WTC11 (cell line): ENCODE data around the gene RGS17. TPM values are rescaled to one million over a fixed set of nuclear protein-coding genes. Genes with fewer than 3 reads are reported as not detected.
A peak's percentile ranks its signal among the peaks of the same experiment; 100 is the strongest.

ENCODE experiments used
- ATAC-seq: fragments of 200-7000 bp; cut with Tn5 transposase; 2 replicates; pipeline ENCODE4 v1.10.0; 2021; ENCODE audit warnings: mild to moderate bottlenecking, moderate library complexity
- CTCF ChIA-PET: fragments of 300-600 bp; sonication (Branson Sonifier 250); formaldehyde crosslinking; loops from one replicate; lab custom pipeline; 2021; ENCODE audit warnings: antibody characterized with exemption; lab: Charles Lee
- POLR2A ChIA-PET: fragments of 350-600 bp; sonication (Branson Sonifier 250); formaldehyde crosslinking; loops from one replicate; lab custom pipeline; 2021; ENCODE audit warnings: antibody characterized with exemption; lab: Charles Lee
- DNase-seq: peaks from one replicate; pipeline ENCODE4 v3.0.0; 2021; ENCODE audit warnings: low spot score
- H3K27ac Mint-ChIP-seq: 2 replicates; pipeline ENCODE4 v1.8.0; 2021; ENCODE audit warnings: mixed read lengths
- H3K27me3 Mint-ChIP-seq: 2 replicates; pipeline ENCODE4 v1.8.0; 2021; ENCODE audit warnings: low read depth, mild to moderate bottlenecking, moderate library complexity, mixed read lengths
- H3K36me3 Mint-ChIP-seq: 2 replicates; pipeline ENCODE4 v1.8.0; 2021; ENCODE audit warnings: mixed read lengths
- H3K4me1 Mint-ChIP-seq: 2 replicates; pipeline ENCODE4 v1.8.0; 2022; ENCODE audit warnings: mixed read lengths
- H3K4me3 Mint-ChIP-seq: 2 replicates; pipeline ENCODE4 v1.8.0; 2021; ENCODE audit warnings: mild to moderate bottlenecking, moderate library complexity, mixed read lengths
- H3K9me3 Mint-ChIP-seq: 2 replicates; pipeline ENCODE4 v1.8.0; 2021; ENCODE audit warnings: mixed read lengths
- ATF2 ChIP-seq: sonication (generic); formaldehyde crosslinking; IDR thresholded peaks from 2 replicates; pipeline ENCODE4 v1.8.1; 2022; ENCODE audit warnings: low read depth, missing genetic modification reagents, borderline replicate concordance
- CDX4 ChIP-seq: fragments of 250-450 bp; sonication (Bioruptor Pico); IDR thresholded peaks from 2 replicates; pipeline ENCODE4 v1.9.0; 2021; ENCODE audit warnings: moderate library complexity, mild to moderate bottlenecking, inconsistent platforms, borderline replicate concordance
- EMX1 ChIP-seq: fragments of 250-450 bp; sonication (Bioruptor Pico); IDR thresholded peaks from 2 replicates; pipeline ENCODE4 v1.8.0; 2021; ENCODE audit warnings: mild to moderate bottlenecking
- HMGA2 ChIP-seq: fragments of 250-450 bp; sonication (Bioruptor Pico); IDR thresholded peaks from 2 replicates; pipeline ENCODE4 v1.4.0; 2021; ENCODE audit warnings: mild to moderate bottlenecking, moderate library complexity
- IRF2 ChIP-seq: sonication (generic); formaldehyde crosslinking; IDR thresholded peaks from 2 replicates; pipeline ENCODE4 v1.8.0; 2022; ENCODE audit warnings: low read depth, missing genetic modification reagents, borderline replicate concordance
- MLX ChIP-seq: sonication (generic); formaldehyde crosslinking; IDR thresholded peaks from 2 replicates; pipeline ENCODE4 v1.8.1; 2023; ENCODE audit warnings: mild to moderate bottlenecking, missing genetic modification reagents, moderate library complexity
- NFE2L1 ChIP-seq: sonication (generic); formaldehyde crosslinking; IDR thresholded peaks from 2 replicates; pipeline ENCODE4 v1.8.1; 2023; ENCODE audit warnings: missing genetic modification reagents
- NFYB ChIP-seq: sonication (generic); formaldehyde crosslinking; conservative IDR thresholded peaks from 2 replicates; pipeline ENCODE4 v1.8.0; 2022; ENCODE audit warnings: low read depth, missing genetic modification reagents
- OVOL2 ChIP-seq: fragments of 250-450 bp; sonication (Bioruptor Pico); IDR thresholded peaks from 2 replicates; pipeline ENCODE4 v1.9.0; 2021; ENCODE audit warnings: mild to moderate bottlenecking, borderline replicate concordance
- SMAD3 ChIP-seq: sonication (generic); formaldehyde crosslinking; IDR thresholded peaks from 2 replicates; pipeline ENCODE4 v1.8.0; 2022; ENCODE audit warnings: missing genetic modification reagents, mild to moderate bottlenecking, borderline replicate concordance
- ZBTB21 ChIP-seq: sonication (generic); formaldehyde crosslinking; IDR thresholded peaks from 2 replicates; pipeline ENCODE4 v1.8.1; 2023; ENCODE audit warnings: mild to moderate bottlenecking, missing genetic modification reagents, borderline replicate concordance
- ZNF219 ChIP-seq: sonication (generic); formaldehyde crosslinking; IDR thresholded peaks from 2 replicates; pipeline ENCODE4 v1.8.0; 2023; ENCODE audit warnings: missing genetic modification reagents, mild to moderate bottlenecking, borderline replicate concordance
- ZNF232 ChIP-seq: sonication (generic); formaldehyde crosslinking; IDR thresholded peaks from 2 replicates; pipeline ENCODE4 v1.8.0; 2022; ENCODE audit warnings: mild to moderate bottlenecking, missing genetic modification reagents
- ZNF423 ChIP-seq: fragments of 250-450 bp; sonication (Bioruptor Pico); IDR thresholded peaks from 2 replicates; pipeline ENCODE4 v2.1.2; 2022; ENCODE audit warnings: mild to moderate bottlenecking, moderate library complexity
- ZNF512 ChIP-seq: sonication (generic); formaldehyde crosslinking; IDR thresholded peaks from 2 replicates; pipeline ENCODE4 v1.8.1; 2022; ENCODE audit warnings: missing genetic modification reagents, borderline replicate concordance
- total RNA-seq: library from RNA; stranded (reverse); gene quantifications from 3 replicates; pipeline ENCODE4 v1.2.3, GENCODE V29; 2021
- TF ChIP-seq, protein P1 (sequence below): sonication (generic); formaldehyde crosslinking; IDR thresholded peaks from 2 replicates; pipeline ENCODE4 v1.8.0; 2023; ENCODE audit warnings: mild to moderate bottlenecking, missing genetic modification reagents
- TF ChIP-seq, protein P2 (sequence below): sonication (generic); formaldehyde crosslinking; IDR thresholded peaks from 2 replicates; pipeline ENCODE4 v1.8.0; 2023; ENCODE audit warnings: missing genetic modification reagents

RGS17 gene
- total RNA-seq, 1 experiment from 2014 or later = 9.3 TPM

- Mint-ChIP-seq H3K27ac (peak overlapping the region; percentile 76), H3K9me3 (no peaks in the 10 kb centered on the region), H3K36me3 (peaks cover 20% of the 10 kb centered on the region), H3K27me3 (no peaks in the 10 kb centered on the region), H3K4me3 (peak overlapping the region; percentile 96), H3K4me1 (peaks cover 28% of the 10 kb centered on the region)
- TF ChIP-seq HMGA2 = no peak
- TF ChIP-seq, protein P1, sequence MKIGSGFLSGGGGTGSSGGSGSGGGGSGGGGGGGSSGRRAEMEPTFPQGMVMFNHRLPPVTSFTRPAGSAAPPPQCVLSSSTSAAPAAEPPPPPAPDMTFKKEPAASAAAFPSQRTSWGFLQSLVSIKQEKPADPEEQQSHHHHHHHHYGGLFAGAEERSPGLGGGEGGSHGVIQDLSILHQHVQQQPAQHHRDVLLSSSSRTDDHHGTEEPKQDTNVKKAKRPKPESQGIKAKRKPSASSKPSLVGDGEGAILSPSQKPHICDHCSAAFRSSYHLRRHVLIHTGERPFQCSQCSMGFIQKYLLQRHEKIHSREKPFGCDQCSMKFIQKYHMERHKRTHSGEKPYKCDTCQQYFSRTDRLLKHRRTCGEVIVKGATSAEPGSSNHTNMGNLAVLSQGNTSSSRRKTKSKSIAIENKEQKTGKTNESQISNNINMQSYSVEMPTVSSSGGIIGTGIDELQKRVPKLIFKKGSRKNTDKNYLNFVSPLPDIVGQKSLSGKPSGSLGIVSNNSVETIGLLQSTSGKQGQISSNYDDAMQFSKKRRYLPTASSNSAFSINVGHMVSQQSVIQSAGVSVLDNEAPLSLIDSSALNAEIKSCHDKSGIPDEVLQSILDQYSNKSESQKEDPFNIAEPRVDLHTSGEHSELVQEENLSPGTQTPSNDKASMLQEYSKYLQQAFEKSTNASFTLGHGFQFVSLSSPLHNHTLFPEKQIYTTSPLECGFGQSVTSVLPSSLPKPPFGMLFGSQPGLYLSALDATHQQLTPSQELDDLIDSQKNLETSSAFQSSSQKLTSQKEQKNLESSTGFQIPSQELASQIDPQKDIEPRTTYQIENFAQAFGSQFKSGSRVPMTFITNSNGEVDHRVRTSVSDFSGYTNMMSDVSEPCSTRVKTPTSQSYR = no peak
- TF ChIP-seq OVOL2 (CRISPR knock-in tag) = no peak
- TF ChIP-seq ZNF232 (CRISPR knock-in tag) = no peak
- TF ChIP-seq EMX1 (CRISPR knock-in tag) = no peak
- TF ChIP-seq ATF2 = no peak
- TF ChIP-seq ZNF219 = no peak
- TF ChIP-seq ZBTB21 (CRISPR knock-in tag) = no peak
- TF ChIP-seq, protein P2, sequence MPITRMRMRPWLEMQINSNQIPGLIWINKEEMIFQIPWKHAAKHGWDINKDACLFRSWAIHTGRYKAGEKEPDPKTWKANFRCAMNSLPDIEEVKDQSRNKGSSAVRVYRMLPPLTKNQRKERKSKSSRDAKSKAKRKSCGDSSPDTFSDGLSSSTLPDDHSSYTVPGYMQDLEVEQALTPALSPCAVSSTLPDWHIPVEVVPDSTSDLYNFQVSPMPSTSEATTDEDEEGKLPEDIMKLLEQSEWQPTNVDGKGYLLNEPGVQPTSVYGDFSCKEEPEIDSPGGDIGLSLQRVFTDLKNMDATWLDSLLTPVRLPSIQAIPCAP (CRISPR knock-in tag) = no peak
- ATAC-seq = no peak
- POLR2A ChIA-PET = no interaction called here
- DNase-seq = no peak
- CTCF ChIA-PET = interaction anchor here (1.5 kb wide), 1 partner anchor 124 kb away, joined by 4 read pairs; no protein-coding TSS in a partner anchor
Measured at GRCh38 chr6:152984513-152984872, 146.6 kb downstream of the RGS17 start.

GRCh38 chr6:152983637-152984512 lies 147.2 kb downstream of the RGS17 start:
- peaks cover 33% of the 10 kb centered on the region for H3K4me1 Mint-ChIP-seq
- TF ChIP-seq MLX (CRISPR knock-in tag) (no peak), CDX4 (CRISPR knock-in tag) (no peak), ZNF423 (CRISPR knock-in tag) (no peak), NFE2L1 (CRISPR knock-in tag) (0 out of 2 replicates have a peak, but pooled peaks have one; percentile 17), IRF2 (CRISPR knock-in tag) (no peak), EMX1 (CRISPR knock-in tag) (no peak), NFYB (CRISPR knock-in tag) (no peak), SMAD3 (CRISPR knock-in tag) (0 out of 2 replicates have a peak, but pooled peaks have one; percentile 23), ATF2 (no peak), ZNF512 (CRISPR knock-in tag) (0 out of 2 replicates have a peak, but pooled peaks have one; percentile 23)
- no peak; the same call in 1 of the 2 replicates for ATAC-seq
- DNase-seq = no peak
- H3K4me3 Mint-ChIP-seq = peak overlapping the region; percentile 96
- H3K27me3 Mint-ChIP-seq = no peaks in the 10 kb centered on the region
- H3K9me3 Mint-ChIP-seq = no peaks in the 10 kb centered on the region
- H3K36me3 Mint-ChIP-seq = peaks cover 20% of the 10 kb centered on the region
- CTCF ChIA-PET = interaction anchor here (0.9 to 1.5 kb wide), 2 partner anchors 29 to 124 kb away, joined by 4 to 5 read pairs; no protein-coding TSS in a partner anchor
- POLR2A ChIA-PET = interaction anchor here (1.6 kb wide), 1 partner anchor 18 kb away, joined by 16 read pairs; the partner anchor contains the start of gene MTRF1L
- H3K27ac Mint-ChIP-seq = peak overlapping the region; percentile 100
